RPMI7951 (cell line): ENCODE data around the gene PLPP3. TPM values are rescaled to one million over a fixed set of nuclear protein-coding genes. Genes with fewer than 3 reads are reported as not detected.
"Not testable (repeated sequence)": the region's sequence is repeated elsewhere in the genome, so short reads cannot be mapped to it uniquely, and the experiment has no call there.

Experiments
- DNase-seq: peaks from one replicate; pipeline ENCODE4 v3.0.0-alpha.2; 2012; ENCODE audit warnings: low read depth
- total RNA-seq: library from RNA; depleted of rRNA; stranded (reverse); fragments of >200 nt; shearing (Covaris generic); gene quantifications from 2 replicates; pipeline ENCODE4 v1.2.3, GENCODE V29; 2014; rRNA removed

PLPP3 gene
- total RNA-seq = 14.2 and 19.7 TPM in 2 replicates

DNA sequence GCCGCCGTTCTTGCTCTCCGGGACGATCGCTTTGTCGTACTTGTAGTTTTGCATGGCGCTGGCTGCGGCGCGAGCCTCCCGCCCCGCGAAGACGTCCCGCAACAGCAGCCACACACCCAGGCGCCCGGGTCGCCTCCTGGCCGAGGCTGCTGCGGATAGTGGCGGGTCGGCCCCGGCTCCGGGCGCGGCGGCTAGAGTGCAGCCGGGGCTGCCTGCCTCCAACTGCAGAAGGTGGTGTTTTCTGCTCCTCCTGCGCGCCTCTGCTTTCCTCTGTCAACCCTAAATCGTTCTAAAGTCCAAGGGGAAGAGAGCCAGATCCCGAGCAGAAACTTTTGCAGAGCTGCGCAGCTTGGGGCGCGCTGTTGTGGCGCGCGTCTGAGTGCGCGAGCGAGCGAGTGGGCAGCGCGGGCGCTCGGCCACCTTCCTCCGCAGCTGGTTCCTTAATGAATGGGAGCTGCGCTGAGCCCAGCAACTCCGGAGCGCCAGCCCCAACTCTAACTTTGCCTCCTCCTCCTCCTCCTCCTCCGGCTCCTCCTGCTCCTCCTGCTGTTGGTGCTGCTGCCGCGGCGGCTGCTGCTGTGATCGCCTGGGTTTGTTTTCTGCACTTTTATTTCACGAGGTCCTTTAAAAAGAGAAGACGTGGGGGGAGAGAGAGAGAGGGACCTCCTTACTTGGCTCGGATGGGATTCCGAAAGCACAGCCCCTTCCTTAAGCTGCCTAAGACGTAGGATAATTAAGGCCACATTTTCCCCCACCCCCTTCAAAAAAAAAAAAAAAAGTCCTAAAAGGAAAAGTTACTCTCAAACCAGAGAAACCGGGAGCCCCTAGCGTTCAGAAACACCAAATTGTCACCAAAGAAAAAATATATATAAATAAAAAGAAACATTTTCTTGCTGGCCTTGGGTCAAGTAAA is at the start of gene PLPP3:
Gene PLPP3, minus strand, starts transcription at position 601 of the 913 bp plus-strand sequence. Its CDS starts 547 bp downstream, at position 54.
- DNase-seq = peak; percentile 92

DNA sequence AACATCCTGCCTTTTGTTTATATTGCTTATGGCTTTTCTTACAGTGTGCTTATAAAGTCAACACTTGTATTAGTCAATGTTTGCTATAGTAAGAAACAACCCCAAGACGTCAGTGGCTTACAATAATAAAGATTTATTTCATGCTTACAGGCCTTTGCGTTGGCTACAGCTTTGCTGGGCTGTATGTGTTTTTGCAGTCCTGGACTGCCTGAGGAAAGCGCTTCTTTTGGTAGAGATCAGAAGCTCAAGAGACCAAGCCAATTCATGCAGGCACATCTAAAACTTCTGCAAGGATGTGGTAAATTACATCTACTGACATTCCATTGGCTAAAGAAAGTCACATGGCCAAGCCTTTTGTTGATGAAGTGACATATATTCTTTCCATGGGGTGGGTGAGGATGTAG is 48.3 kb upstream of the PLPP3 start:
- no peak for DNase-seq

DNA sequence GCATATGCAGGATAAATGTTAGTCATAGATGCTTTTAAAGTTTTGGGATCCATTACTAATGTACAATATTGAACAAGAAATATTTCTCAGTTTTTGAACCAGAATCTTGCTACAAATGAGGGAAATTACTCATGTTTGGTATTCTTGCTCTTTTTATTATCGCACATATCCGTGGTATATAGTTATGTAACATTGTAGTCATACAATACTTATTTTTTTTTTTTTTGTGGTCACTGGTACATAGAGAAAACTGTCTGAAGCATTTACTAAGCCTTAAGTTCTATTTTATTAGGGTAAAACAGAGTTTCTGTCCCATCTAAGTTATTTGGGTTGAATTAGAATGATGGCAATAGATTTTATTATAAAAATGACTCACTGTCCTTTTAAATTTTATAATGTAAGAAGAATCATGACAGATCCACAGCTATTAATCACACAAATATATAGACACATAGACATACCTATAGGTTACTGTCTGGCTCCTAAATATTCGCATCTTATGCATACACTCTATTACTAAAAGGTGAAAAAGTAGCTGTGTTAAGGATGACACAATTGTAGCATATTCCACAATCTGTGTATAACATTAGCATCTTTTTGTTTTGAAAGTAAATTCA is 47.8 kb upstream of the PLPP3 start:
- no peak for DNase-seq

DNA sequence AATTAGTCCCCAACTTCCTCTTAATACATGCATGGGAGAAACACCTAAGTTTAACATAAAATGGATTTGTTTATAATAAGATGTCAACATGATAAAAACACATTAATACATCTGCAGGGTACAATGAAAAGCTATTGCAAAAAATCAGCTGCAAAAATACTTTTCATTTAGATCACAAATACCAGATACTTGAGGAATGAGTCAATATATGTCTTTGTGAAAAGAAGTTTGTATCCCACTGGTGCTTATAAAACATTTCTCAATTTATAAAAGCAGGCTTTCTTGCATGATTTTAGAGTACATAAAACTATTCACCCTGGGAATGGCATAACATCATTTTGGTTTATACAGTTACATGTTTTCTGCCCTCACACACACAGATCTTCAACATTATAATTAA is 47.2 kb upstream of the PLPP3 start:
- no peak for DNase-seq

DNA sequence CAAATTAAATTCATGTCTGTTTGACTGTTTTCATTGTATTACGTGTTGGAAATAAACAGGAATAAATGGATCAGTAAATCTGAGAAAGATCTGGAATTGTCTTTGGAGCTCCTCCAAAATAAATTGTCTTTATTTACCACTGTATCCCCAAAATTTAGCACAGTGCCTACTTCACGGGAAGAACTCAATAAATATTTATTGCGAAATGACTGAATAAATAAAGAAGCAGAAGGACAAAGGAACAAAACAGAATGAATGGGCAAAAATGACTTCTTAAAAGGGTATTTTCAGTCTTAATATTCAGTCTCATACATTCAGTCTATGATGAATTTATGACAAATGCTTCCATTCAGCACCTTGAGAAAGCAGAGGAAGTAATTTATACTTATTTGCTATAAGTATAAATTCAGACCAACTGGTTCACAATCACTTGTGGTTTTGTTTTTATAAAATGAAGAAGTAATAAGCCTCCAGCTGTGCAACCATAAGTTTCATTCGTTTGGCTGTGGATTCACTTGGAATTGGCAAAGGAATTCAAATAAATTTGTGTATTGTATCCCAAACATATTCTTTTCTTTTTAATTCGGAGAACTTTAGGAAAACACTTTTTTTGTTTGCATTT is 46.6 kb upstream of the PLPP3 start:
- no peak for DNase-seq

DNA sequence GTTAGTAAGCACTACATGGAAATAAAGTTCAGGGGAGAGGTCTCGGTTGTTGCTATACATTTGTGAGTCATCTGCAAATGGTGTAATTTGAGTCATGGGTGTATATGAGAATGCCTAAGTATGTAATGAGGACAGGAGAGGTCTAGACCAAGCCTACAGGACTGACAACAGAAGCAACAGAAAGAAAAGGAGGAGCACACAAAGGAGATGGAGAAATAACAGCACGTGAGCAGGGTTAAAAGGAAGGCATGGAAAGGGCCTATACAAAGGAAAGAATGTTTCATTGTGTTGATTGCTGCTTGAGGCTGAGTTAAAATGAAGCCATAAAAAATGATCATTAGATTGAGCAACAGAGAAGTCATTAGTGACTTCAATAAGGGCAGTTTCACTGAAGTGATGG is 37.8 kb upstream of the PLPP3 start:
- no peak for DNase-seq

DNA sequence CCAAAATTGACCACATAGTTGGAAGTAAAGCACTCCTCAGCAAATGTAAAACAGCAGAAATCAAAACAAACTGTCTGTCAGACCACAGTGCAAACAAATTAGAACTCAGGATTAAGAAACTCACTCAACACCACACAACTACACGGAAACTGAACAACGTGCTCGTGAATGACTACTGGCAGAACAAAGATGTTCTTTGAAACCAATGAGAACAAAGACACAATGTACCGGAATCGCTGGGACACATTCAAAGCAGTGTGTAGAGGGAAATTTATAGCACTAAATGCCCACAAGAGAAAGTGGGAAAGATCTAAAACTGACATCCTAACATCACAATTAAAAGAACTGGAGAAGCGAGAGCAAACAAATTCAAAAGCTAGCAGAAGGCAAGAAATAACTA is 31.4 kb upstream of the PLPP3 start:
- not testable (repeated sequence) for DNase-seq

DNA sequence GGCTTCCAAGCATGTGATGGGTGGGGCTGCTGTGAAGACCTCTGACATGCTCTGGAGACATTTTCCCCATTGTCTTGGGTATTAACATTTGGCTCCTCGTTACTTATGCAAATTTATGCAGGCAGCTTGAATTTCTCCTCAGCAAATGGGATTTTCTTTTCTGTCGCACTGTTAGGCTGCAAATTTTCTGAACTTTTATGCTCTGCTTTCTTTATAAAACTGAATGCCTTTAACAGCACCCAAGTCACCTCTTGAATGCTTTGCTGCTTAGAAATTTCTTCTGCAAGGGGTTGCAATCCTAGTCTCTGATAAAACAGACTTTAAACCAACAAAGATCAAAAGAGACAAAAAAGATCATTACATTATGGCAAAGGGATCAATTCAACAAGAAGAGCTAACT is 30.7 kb upstream of the PLPP3 start:
- DNase-seq = not testable (repeated sequence)

DNA sequence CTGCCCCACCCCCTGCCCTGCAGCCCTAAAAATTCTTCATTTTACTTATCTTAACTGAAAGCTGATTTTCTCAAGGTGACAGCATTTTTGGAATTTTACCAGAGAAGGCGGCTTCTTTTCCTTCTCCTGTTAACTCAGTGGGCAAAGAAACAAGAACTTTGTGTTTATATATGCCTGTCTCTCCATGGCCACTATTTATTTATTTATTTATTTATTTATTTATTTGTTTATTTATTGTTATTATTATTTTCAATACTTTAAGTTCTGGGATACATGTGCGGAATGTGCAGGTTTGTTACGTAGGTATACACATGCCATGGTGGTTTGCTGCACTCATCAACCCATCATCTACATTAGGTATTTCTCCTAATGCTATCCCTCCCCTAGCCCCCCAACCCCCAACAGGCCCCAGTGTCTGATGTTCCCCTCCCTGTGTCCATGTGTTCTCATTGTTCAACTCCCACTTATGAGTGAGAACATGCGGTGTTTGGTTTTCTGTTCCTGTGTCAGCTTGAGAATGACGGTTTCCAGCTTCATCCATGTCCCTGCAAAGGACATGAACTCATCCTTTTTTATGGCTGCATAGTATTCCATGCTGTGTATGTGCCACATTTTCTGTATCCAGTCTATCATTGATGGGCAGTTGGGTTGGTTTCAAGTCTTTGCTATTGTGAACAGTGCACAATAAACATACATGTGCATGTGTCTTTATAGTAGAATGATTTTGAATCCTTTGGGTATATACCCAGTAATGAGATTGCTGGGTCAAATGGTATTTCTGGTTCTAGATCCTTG is 16.2 kb upstream of the PLPP3 start:
- DNase-seq = not testable (repeated sequence)

DNA sequence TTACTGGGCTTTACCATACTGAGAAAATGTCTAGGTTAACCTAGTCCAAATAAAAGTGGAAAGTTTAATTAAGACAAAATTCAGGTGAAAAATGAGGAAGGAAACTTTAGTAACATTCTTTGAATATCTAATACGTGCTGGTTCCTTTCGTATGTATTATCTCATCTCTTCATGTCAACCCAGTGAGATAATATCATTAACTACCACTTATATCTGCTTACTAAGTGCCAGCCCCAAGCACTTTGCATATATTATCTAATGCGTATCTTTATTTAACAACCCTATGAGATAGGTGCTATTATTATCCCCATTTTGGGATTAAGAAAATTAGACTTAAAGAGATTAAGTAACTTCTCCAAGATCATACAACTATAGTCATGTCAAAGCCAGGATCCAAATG is 12.5 kb upstream of the PLPP3 start:
- DNase-seq = no peak

DNA sequence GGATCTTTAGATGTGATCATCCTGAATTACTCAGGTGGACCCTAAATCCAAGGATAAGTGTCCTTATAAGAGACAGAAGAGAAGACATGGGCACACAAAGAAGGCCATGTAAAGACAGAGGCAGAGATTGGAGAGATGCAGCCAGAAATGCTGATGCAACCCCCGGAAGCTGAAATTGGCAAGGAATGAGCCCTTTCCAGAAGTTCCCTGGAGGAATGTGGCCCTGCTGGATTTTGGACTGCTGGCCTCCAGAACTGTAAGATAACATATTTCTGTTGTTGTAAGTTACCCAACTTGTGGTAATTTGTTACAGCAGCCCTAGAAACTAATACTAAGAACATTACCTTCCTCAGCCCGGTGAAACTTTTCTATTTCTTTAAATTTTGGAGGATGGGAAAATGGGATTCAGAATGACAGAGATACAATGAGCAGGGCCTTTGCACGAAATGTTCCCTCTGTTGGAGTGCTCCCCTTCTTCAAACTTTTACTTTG is 11.2 kb upstream of the PLPP3 start:
- peak; percentile 58 for DNase-seq

DNA sequence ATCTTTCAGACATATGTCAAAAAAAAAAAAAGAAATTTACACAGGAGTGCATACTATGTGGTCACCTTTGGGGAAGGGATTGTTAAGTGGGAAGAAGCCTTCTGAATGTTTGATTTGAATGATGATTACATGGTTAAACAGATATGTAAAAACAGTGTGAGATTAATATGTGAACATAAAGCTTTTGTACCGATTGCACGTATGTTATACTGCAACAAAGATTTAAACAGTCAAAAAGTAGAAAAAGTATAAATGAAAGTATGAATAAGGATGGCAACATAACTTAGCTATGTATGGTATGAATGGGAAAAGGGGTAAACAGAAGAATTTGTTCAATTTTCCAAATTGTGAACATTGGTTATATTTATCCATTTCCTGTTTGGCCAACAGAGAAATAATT is 10.0 kb upstream of the PLPP3 start:
- no peak for DNase-seq

DNA sequence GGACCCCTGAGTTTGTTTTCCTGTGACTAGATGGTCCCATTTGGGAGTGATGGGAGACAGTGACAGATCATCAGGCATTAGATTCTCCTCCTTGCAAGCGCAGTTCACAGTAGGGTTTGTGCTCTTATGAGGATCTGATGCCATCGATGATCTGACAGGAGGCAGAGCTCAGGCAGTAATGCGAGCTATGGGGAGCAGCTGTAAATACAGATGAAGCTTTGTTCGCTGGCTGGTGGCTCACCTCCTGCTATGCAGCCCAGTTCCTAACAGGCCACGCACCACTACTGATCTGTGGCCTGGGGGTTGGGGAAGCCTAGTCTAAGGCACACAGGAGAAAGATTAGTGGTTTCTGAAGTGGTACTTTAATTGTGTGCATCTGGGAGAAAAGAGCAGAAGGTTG is 7.1 kb upstream of the PLPP3 start:
- peak; percentile 38 for DNase-seq

DNA sequence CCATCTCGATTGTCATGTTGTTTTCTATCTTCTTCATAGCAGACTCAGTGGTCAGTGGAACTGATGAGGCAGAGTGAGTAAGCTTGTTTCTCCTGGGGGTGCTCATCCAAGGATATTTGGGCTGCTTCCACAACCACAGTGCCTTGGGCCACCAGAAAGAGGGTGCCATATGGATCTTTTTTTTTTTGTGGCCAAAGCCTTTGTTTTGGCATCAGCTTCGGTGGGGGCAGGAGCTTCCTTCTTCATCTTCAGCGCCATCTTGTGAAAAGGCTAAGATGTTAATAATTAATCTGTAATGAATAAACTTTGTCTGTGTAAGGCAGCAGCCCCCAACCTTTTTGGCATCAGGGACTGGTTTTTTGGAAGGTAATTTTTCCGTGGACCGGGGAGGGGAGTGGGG is 6.6 kb upstream of the PLPP3 start:
- DNase-seq = peak; percentile 91

DNA sequence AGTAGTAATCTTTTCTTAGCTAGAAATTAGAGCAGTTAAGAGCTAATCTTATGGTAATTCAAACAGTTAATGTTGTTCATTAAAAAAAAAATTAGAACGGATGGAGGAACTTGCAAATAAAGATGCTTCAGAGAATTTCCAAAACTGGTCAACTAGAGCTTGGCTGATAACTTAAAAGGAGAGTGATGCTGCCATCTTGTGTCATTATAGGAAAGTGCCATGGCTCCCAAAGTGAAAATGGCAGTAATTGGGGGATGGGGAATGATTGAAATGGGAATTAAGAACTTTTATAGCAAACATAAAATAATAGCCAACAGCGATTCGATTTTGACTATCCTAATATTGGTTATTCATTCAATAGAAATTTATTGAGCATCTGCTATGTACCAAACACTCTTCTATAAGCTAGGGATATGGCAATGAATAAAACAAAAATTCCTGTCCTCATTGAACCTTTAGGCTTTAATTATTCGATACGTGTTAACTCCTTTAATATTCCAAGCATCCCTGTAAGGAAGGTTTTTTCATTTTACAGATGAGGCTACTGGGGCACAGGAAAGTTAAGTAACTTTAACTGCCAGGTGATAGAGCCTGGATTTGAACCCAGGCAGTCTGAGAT is 5.7 kb upstream of the PLPP3 start:
- peak; percentile 68 for DNase-seq

DNA sequence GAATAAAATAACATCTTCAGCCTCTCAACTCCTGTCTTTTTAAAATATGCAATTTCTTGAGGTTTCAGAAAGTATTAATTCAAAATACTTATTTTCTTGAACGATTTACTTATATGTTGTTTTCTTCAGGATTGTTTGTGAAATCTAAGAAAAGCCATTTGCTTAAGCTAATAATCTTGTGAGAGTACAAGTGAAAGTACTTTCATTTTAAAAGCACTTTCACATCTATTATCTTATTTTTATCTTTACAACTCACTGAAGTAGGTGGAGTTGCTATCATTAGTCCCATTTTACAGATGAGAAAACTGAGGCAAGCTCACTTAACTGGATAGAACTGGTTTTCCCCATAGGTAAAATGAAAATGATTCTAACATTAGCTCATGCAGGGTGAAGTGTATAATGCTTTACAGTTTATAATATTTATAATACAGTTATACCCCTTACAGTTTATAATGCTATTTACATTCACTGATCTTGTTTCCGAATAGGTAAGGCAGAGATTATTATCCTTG is 4.7 kb upstream of the PLPP3 start:
- no peak for DNase-seq

DNA sequence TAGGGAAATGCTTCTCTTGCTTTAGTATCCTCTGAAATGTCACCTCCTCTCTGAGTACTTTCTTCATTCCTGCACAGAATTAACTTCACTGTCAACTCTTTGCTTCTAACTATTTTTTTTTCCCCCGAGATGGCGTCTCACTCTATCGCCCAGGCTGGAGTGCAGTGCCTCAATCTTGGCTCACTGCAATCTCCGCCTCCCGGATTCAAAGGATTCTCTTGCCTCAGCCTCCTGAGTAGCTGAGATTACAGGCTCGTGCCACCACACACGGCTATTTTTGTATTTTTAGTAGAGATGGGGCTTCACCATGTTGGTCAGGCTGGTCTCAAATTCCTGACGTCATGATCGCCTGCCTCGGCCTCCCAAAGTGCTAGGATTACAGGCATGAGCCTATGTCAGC is 1.4 kb upstream of the PLPP3 start:
- no peak for DNase-seq

DNA sequence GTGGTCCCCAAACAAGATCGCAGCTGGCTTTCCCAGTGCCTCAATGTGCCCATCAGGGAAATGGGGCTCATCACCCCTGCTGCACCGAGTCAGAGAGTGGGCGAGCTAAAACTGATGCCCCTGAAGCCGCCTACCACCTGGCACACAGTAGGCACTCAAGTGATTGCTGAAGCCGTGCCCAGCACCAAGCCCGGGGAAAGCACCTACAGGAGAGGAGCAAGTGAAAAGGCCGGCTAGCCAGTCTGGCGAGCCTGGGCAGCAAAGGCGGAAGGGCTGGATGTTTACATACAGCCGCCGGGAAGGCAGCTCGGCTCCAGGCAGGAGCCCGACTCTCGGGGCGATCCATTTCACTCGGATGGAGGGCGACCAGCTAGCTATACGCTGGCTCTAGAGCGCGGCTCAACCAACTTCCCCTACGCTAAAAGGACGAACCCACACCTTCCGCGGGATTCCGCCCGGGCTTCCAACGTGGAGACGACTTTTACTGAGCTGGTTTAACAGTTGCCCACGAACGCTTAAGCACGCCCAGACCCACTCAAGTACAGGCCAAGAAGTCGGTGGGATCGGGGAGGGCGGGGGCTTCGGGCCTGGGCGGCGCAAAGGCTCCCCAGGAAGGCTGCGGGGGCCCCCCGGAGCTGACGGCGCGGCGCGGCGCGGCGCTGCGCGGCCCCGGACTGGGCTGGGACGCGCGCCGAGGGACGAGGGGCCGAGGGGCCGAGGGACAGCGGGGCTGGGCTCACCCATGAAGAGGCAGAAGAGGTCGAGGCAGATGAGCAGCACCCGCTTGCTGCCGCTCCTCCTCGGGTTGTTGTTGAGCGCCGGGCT is 1.0 kb downstream of the PLPP3 start:
- DNase-seq = peak; percentile 65

DNA sequence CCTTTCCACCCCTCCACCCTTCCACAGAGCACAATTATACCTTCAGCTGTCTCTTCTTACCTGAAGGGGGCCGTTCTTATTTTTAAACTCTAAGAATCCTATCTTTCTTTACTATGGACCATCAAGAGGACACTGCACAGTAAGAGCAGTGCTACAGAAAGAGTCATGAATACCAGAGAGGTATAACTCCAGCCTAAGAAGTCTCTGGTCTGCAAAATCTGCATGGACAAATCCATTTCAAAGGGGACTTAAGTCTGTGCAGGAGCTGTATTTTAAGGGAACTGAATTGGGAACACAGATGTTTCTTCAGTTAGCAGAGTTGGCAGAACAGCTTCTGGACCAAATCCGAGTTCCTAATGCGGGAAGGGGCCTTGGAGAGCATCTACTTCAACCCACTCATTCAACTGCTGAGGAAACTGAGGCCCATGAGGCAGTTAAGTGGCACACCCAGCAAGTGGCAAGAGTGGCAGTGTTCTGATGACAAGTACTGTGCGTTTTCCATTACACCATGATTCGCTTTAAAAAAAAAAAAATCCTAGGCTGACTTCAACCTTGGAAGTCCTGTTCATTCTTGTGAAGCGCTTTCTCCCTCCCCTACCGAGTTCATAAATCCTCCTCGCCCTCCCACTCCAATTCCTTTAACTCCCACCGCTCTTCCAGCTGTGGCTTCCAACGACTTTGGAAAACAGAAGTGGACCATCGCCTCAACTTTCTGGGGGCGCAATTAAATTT is 1.8 kb downstream of the PLPP3 start:
- DNase-seq = peak; percentile 30
